ENCODE data around the gene EDN3.

The EDN3 gene

GRCh38 chr20:59308493-59309201 lies 8.2 kb downstream of the EDN3 start:
- DNase-seq (ENCODE audit: low read depth in 2 of 2, low spot score in 1 of 2): no peak

DNA sequence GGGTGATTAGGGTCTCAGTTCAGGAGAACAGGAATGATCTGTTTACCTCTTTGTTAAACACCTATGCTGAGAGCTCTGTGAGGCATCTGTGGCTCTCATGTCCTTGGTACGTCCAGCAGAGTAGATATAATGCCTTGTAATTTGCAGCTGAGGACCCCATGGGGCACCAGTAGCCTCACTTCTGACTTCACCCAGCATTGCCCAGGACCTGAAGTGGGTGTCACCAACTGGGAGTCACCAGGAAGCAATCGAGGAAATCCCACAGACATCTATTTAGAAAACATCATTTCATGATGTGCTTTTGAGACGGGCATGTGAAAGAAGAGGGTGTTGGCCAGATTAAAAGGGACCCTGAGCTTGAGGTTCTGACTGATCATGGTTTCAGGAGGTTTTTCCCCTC lies 8.8 kb downstream of the EDN3 start:
- no peak for DNase-seq (ENCODE audit: low read depth in 2 of 2, low spot score in 1 of 2)

DNA sequence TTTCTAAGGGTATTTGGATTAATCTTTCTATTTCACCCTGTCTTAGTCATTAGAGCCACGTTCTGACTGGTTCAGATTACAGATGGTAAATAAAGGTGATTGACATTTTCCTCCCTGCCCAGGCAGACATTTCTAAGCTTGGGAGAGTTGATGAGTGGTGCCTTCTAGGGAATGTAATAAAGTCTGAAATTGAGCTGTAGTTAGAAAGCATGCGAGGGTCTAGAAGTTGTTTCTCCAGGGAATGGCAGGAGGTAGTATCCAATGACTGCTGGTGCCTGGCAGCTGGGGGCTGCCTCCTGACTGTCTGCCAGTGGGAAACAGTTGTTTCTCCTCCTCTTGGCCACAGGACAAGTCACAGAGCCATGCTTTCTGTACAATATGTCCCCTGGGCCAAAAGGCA lies 14.6 kb downstream of the EDN3 start:
- no peak for DNase-seq (ENCODE audit: low read depth in 2 of 2, low spot score in 1 of 2)

DNA sequence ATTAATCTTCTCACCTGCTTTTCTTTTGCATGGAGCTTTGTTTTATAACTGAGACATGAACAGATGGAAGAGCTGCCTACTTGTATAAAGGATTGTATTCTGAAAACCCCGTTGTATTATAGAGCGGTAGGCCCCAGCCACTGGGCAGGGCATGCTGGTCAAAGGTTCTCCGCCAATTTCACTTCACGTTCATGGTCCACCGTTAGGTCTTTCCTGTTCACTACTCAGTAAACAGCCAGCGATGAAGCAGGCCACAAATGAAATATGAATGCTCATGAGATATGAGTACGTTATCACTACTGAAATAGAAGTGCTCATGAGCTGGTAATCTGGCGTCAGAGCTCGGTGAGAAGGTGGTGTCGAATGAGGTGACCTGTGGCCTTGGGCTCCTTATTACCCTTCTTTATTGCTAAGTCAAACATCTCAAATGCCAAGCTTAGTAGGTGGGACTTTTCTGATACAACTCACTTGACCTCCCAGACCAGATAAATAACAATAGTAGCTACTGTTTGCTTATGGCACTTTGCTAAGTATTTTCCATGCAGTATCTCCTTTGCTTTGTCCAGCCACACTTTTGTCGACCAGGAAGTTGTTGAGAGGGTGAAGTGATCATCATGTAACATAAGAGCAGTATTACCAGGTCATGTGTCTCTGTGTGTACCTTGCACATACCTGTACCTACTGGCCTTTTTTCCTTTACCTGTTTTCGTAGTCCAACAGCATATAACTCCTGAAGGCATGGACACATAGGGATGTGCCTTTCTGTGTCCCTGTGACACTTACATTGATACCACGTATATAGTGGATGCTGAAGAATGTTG lies 16.7 kb downstream of the EDN3 start:
- DNase-seq (ENCODE audit: low read depth in 2 of 2, low spot score in 1 of 2): no peak

- no peak for DNase-seq (ENCODE audit: low read depth in 2 of 2, low spot score in 1 of 2)
Observed at GRCh38 chr20:59318201-59318790, 17.9 kb downstream of the EDN3 start.

- DNase-seq (ENCODE audit: low read depth in 2 of 2, low spot score in 1 of 2): no peak
Observed at GRCh38 chr20:59318803-59319202, 18.4 kb downstream of the EDN3 start.

- DNase-seq (ENCODE audit: low read depth in 2 of 2, low spot score in 1 of 2): no peak
Observed at GRCh38 chr20:59320426-59320825, 20.0 kb downstream of the EDN3 start.

DNA sequence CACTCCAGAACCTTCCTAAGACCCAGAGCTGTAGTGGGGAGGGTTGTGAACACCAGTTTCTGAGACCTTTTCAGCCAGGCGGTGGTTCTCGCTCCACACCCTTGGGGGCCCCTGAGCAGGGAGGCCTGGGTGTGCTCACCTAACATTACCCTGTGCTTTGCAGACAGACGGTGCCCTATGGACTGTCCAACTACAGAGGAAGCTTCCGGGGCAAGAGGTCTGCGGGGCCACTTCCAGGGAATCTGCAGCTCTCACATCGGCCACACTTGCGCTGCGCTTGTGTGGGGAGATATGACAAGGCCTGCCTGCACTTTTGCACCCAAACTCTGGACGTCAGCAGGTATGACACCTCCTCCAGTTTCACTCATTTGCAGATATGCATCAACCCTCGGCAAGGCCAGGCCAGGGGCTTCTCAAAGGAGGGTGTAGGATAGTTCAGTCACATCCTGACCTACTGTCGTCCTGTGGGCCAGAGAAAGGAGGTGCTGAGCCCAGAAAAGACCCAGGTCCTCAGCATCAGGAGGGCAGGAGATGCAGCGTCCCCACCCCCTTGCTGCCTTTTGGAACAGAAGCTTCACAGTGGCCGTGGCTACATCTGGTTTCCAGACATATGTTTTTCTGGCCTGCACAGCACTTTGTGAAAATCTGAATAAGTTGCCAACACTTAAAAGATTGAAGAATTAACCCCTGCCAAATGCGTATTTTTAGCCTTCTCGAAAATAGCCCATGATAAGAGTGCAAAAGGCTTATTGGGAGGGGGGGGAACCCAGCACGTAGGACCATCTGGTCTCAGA lies 20.6 kb downstream of the EDN3 start:
- DNase-seq (ENCODE audit: low read depth in 2 of 2, low spot score in 1 of 2): no peak

- DNase-seq (ENCODE audit: low read depth in 2 of 2, low spot score in 1 of 2): no peak
Observed at GRCh38 chr20:59322081-59322480, 21.7 kb downstream of the EDN3 start.

DNA sequence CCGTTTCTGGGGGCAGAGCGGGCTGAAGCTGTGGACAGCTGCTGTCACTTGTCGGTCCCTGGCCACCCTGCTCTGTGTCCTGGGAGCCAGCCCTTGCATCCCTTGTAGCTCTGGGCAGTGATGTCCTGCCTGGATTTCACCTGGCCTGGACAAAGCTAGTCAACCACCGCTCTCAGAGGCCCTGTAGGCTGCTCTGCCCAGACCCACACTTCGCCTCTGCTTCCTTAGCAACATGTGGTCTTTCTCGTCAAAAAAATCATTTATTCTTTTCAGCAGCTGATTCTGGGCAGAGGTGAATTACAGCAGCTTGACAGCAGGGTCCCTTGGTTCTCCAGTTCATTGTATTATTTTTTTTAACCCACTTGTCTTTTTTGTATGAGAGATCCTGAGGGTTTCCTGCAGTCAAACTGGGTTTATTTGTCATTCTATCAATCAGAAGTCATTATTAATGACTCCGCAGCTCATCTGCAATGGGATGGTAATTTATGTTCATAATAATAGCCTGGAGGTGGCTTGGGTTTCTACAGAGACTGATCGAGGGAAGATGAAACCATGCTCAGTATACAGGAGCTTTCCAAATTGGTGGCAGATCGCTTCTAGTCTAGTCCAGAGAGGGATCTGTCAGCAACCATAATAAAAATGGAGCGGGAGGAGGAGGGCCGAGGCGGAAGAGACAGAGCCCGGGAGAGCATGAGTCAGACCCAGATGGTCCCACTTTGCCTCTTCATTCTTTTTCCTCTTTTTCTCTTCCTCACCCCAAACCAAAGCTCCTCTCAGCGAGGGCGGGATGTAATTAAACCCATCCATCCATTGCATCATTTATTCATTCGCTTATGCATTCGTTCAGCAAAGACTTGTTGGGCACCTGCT lies 22.4 kb downstream of the EDN3 start:
- no peak for DNase-seq (ENCODE audit: low read depth in 2 of 2, low spot score in 1 of 2)

GRCh38 chr20:59323731-59324130 lies 23.3 kb downstream of the EDN3 start:
- DNase-seq (ENCODE audit: low read depth in 2 of 2, low spot score in 1 of 2): no peak

- DNase-seq (ENCODE audit: low read depth in 2 of 2, low spot score in 1 of 2): no peak
Observed at GRCh38 chr20:59324521-59325141, 24.2 kb downstream of the EDN3 start.

- no peak for DNase-seq (ENCODE audit: low read depth in 2 of 2, low spot score in 1 of 2)
Observed at GRCh38 chr20:59325142-59325523, 24.7 kb downstream of the EDN3 start.

DNA sequence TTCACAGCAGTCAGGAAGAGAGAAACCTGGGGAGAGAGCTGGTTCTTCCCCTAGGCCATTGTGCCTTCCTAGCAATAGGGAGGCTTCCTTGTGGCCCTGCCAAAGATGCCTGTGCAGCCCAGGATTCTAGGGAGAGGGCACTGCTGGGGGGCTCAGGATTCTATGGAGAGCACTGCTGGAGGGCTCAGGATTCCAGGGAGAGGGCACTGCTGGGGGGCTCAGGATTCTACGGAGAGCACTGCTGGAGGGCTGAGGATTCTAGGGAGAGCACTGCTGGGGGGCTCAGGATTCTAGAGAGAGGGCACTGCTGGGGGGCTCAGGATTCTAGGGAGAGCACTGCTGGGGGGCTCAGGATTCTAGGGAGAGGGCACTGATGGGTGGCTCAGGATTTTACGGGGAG lies 25.8 kb downstream of the EDN3 start:
- no peak for DNase-seq (ENCODE audit: low read depth in 2 of 2, low spot score in 1 of 2)

- DNase-seq (ENCODE audit: low read depth in 2 of 2, low spot score in 1 of 2): no peak
Observed at GRCh38 chr20:59328071-59328470, 27.7 kb downstream of the EDN3 start.

DNA sequence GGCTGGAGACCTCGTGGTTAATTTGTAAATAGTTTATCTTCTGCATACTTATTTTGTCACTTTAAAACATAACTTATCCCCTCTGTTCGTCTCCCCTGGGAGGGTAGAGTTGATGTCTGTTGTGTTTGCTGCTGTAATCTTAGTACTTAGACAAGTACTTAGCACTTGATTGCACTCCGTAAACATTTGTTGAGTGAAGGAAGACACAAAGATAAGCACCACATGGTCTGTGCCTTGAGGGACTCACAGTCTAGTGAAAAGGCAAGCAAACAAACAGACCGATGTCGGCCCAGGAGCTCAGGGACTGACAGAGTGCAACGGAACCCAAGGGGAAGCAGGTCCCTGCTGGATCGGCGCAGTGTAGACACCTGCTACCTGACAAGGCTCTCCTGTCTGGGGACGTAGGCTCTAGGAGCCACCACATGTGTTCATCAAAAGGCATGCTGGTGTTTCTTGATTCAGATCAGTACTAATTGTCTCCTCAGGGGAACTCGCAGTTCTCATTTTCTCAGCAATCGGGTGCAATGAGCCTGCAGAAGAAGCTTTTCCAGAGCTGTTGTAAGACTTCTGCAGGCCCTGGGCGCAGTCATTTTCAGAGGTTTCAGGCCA lies 31.4 kb downstream of the EDN3 start:
- no peak for DNase-seq (ENCODE audit: low read depth in 2 of 2, low spot score in 1 of 2)

DNA sequence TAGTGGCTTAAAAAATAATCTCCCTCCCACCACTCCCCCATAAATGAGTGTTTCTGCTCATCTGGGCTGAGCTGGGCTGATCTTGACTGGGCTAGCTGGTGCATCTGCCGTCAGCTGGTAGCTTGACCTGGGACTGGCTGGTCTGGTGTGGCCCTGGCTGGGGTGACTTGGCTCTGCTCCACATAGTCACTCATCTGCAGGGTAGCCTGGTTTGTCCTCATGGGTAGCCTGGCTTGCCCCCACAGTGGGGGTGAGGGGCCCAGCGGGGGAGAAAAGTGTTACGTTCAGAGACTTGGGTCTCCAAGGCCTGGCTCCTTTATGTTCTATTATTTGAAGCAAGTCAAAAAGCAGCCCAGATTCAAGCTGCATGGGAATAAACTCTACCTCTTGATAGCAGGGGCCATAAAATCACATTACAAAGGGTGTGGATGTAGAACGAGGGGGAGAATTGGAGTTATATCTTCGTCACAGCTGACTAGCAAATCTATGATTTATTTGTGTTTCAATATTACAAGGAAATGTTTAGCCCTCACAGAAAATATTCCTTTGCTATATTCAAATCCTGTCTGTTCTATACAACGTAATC lies 32.9 kb downstream of the EDN3 start:
- no peak for DNase-seq (ENCODE audit: low read depth in 2 of 2, low spot score in 1 of 2)

GRCh38 chr20:59333951-59334350 lies 33.5 kb downstream of the EDN3 start:
- DNase-seq (ENCODE audit: low read depth in 2 of 2, low spot score in 1 of 2): no peak

GRCh38 chr20:59334651-59335300 lies 34.4 kb downstream of the EDN3 start:
- DNase-seq (ENCODE audit: low read depth in 2 of 2, low spot score in 1 of 2): no peak
